Measurements from ENCODE around the gene MSI1.
"Not testable (repeated sequence)": the region's sequence is repeated elsewhere in the genome, so short reads cannot be mapped to it uniquely, and the experiment has no call there.

MSI1 gene

DNA sequence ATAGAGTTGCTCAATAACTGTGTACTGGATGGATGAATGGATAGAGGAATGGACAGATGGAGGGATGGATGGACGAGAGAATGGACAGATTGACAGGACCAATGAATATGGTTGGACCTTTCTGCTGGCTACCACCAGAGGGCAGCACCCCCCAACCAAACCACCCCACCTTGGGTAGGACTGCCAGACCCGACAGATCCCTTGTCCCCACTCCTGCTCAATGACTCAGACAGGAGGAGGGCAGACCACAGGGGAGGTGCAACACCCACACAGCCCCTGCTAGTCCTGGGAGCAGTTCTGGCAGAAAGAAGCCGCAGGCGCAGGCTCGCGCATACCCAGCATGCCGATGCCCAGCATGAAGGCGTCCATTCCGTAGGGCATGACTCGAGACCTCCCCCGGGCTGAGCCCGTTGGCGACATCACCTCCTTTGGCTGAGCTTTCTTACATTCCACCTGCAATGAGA, 12.4 kb downstream of the MSI1 start:
- DNase-seq (ENCODE audit: low spot score): peak; percentile 78

DNA sequence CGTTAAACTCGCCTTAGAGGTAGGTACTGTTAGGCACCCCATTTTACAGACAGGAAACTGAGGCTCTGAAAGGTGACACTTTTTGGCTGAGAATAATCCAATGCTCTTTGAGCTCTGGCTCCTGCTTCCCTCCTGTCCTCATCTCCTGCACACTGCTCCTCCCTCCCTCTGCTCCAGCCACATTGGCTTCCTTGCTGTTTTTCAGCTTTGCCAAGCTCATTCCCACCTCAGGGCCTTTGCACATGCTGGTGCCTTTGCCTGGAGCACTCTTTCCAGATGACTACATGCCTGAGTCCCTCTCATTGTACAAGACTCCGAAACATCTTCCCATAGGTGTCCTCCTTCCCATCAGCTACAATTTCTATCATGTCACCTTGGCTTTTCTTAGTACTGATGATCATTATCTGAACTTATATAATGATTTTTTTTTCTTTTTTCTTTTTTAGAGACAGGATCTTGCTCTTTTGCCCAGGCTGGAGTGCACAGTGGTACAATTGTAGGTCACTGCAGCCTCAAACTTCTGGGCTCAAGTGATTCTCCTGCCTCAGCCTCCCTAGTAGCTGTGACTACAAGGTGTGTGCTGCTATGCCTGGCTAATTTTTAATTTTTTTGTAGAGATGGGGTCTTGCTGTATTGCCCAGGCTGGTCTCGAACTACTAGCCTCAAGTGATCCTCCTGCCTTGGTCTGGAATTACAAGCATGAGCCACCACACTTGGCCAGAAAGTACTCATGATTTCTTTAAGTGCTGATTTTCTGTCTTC, 15.2 kb downstream of the MSI1 start:
- no peak for DNase-seq (ENCODE audit: low spot score)

DNA sequence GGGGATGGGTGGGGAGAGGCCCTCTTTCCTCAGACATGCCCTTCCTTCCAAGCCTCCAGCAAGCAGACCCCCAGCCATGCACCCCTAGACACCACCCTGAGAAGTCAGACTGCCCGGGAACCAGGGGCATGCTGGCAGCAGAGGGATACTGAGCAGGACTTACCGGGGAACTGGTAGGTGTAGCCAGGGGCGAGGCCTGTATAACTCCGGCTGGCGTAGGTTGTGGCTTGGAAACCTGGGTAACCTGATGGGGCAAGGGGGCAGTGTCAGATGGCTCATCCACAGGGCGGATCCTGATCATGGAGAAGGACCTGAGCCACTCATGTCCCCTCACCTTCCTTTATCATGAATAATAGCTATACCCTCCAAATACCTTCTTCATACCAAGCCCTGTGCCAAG, 15.8 kb downstream of the MSI1 start:
- no peak for DNase-seq (ENCODE audit: low spot score)

DNA sequence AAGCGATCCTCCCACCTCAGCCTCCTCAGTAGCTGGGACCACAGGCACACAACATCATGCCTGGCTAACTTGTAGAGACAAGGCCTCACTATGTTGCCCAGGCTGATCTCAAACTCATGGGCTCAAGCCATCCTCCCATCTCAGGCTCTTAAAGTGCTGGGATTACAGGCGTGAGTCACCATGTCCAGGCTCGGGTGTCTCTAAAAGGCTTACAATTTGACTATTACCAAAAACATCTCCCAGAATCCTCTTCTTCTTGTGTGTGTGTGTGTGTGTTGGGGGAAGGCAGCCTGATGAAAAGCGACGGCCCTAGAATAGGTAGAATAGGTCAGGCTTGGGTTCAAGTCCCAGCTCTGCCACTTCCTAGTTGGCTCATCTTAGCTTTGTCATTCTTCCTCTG, 16.8 kb downstream of the MSI1 start:
- no peak for DNase-seq (ENCODE audit: low spot score)

DNA sequence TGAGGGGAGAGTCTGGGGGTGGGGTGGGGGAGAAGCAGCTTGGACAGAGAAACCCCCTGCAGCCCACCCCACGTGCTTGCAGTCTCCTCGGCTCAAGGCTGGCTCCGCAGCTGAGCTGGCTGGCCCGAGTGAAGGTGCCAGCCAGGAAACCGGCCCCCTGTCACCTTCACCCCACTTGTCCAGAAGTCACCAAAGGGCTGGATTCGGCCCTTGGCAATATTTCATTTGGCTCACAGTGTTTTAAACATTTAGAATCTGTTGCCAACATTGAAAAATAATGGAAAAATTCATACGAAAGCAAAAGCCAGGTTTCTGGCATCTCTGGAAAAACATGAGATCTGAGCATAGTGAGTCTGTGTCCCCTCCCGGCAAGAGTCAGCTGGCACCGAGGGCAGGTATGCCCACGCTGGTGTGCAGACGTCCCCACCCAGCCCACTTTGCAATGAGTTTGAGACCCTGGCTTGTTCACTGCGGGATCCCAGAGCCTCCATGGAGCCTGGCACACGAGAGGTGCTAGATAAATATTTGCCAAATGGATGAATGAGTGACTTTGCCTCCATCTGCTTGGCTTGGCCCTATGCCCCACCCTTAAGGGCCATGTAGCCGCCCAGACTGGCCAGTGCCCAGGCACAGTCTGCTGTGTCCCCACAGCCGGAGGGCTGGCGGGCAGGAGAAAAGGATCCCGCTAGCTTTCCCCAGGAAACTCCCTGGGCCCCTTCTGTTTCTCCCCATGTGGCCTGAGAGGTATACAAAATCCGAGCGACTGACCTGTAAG, 18.2 kb downstream of the MSI1 start:
- no peak for DNase-seq (ENCODE audit: low spot score)

DNA sequence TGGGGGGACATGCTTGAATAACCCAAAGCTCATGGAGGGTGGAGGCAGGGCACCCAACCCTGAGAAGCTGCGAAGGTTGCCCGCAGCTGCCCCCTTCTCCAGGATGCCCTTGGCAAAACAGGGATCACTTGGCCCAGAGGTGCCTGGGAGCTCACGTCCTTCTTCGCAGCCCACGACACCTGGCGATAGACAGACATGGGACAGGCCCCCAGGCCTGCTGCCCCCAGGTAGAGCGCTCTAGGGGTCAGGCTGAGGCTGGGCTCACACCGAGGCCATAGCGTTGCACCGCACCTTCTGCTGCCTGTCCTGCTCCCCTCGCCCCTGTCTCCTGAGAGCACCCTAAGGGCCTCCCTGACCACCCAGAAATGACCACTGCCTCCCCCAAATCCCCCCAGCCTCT, 21.2 kb downstream of the MSI1 start:
- no peak for DNase-seq (ENCODE audit: low spot score)

DNA sequence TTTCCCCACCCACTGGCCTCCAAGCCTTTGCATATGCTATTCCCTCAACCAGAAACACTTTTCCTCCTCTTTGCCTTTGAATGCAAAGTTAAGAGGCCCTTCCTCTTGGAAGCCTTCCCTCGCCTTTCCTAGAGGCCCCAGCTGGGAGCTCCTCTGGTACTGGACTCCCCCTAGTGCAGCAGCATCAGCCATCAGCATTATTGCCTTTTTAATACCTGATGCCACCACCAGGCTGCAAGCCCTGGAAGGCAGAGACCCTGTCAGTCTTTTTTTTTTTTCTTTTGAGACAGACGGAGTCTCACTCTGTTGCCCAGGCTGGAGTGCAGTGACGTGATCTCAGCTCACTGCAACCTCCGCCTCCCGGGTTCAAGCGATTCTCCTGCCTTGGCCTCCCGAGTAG, 22.3 kb downstream of the MSI1 start:
- no peak for DNase-seq (ENCODE audit: low spot score)

DNA sequence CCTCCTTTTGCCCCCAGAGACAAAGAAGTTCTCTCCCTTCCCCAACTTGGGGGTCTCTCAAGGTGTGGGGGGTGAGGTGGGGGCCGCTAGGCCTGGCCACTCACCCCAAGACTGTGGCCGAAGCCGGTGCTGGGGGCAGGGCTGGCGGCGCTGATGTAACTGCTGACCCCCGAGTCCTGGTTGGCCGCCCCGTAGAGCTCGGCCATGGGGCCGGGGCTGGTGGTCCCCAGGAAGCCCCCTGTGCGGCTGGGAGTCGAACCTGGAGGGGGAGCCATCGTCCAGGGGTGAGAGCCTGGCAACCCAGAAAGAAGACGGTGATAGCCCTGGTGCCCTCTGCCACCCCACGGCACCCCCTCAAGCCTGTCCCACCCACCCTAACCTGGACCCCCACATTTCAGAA, 22.9 kb downstream of the MSI1 start:
- DNase-seq (ENCODE audit: low spot score): no peak

DNA sequence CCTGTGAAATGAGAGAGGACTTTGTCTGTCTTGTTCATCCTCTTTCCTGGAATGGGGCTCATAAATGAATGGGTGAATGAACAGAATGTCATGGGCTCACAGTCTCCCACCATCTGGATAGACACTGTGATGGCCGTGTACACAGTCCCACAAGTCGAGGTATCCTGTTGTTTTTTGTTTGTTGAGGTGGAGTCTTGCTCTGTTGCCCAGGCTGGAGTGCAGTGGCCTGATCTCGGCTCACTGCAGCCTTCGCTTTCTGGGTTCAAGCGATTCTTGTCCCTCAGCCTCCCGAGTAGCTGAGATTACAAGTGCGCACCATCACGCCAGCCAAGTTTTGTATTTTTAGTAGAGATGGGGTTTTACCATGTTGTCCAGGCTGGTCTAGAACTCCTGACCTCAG, 25.3 kb downstream of the MSI1 start:
- DNase-seq (ENCODE audit: low spot score): no peak

DNA sequence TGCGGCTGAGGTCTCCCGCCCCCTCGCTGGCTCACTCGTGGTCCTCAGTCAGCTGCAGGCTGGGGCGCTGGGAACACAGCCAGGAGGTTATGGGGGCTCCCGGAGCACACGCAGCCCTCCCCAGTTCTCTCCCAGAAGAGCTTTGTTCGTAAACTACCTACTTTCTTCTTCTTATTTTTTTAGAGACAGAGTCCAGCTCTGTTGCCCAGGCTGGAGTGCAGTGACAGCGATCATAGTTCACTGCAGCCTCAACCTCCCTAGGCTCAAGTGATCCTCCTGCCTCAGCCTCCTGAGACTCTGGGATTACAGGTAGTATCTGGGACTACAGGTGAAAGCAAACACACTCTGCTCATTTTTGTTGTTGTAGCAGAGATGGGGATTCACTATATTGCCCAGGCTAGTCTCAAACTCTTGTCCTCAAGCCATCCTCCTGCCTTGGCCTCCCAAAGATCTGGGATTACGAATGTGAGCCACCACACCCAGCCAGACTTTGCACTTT, 25.9 kb downstream of the MSI1 start:
- DNase-seq (ENCODE audit: low spot score): no peak

DNA sequence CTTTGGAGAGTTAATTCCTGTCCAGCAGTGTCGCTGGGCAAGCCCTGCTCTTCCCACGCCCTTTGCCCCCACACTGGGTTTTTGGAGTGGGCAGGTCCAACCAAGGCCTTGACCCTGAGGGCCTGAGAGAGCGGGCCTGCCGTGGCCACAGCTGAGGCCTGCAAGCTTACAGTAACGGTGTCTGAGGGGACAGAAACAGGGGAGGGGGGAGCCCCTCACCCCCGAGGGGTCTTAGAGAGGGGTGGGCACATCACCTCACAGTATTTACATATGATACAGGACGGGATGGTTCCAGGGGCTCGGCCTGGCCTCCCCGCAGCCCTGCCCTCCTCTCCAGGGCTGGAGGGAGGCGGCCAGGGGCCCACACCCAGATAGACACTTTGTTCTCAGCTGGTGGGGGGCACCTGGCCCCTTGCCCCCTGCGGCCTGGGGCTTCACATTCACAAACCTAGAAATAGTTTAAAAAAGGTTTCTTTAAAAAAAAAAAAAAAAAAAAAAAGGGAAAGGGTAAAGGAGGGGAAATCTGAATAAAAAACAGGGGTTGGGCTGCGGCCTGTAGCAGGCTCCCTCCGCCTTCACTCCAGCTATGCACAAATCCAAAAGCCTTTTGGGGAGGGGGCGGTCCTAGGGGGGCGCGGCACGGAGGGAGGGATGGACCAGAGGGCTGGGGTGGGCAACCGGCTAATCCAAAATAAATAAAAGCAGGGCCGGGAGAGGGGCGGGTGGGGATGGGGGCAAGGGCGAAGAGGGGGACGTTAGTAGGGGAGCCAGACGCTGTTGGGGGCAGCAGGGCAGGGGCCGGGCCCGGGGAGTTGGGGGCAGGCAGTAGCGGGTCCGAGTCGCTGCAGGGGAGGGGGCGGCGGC, 26.6 kb downstream of the MSI1 start:
- DNase-seq (ENCODE audit: low spot score): no peak

DNA sequence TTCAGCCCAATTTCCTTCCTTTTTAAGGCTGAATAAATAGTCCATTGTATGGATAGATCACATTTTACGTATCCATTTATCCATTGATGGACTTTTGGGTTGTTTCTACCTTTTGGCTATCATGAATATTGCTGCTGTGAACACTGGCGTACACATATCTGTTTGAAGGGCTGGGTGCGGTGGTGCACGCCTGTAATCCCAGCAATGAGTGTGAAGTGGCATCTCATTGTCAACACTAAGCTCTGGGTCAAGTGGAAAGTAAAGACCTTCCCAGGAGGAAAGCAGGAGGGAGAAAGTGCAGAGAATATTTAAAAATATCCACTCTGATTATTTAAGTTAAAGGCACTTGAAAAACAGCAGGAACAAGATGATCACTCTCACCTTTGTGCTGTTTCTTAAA, 29.7 kb downstream of the MSI1 start:
- no peak for DNase-seq (ENCODE audit: low spot score)

DNA sequence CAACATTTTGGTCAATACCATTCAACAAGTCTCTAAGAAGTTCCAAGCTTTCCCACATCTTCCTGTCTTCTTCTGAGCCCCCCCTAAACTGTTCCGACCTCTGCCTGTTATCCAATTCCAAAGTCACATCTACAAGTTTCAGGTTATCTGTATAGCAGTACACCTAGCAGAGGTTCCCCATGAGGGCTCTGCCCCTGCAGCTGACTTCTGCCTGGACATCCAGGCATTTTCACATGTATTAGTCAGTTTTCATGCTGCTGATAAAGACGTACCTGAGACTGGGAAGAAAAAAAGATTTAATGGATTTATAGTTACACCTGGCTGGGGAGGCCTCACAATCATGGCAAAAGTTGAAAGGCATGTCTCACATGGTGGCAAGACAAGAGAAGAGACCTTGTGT, 31.2 kb downstream of the MSI1 start:
- DNase-seq (ENCODE audit: low spot score): no peak

DNA sequence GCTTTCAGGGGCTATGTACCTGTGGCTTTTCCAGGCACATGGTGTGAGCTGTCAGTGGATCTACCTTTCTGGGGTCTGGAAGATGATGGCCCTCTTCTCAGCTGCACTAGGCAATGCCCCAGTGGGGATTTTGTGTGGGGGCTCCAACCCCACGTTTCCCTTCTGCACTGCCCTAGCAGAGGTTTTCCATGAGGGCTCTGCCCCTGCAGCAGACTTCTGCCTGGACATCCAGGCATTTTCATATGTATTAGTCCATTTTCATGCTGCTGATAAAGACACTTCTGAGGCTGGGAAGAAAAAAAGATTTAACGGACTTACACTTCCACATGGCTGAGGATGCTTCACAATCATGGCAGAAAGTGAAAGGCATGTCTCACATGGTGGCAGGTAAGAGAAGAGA, 32.6 kb downstream of the MSI1 start:
- DNase-seq (ENCODE audit: low spot score): not testable (repeated sequence)

DNA sequence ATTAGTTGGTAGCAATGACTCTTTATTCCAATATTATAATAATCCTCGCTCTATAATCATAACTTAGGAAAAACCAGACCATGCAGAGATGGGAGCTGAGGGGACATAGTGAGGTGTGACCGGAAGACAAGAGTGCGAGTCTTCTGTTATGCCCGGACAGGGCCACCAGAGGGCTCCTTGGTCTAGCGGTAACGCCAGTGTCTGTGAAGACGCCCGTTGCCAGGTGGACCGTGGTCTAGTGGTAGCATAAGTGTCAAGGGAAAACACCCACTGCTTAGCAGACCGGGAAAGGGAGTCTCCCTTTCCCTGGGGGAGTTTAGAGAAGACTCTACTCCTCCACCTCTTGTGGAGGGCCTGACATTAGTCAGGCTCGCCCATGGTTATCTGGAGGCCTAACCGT, 33.5 kb downstream of the MSI1 start:
- DNase-seq (ENCODE audit: low spot score): not testable (repeated sequence)

DNA sequence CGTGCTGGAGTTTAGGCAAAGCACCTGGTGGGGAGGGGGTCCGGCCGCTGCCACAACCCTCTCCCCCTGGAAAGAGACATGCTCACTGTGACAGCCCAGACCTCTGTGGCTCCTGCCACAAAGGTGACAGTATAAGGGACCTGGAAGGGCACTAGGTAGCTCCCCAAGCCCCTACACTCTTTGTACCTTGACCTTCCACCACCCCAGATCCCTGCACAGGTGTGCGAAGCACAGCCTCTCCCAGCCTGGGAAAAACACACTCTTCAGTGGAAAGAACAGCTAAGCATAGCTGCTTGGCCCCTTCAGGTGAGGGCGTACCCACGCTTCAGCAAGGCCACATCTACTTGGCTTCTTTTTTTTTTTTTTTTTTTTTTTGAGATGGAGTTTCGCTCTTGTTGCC, 36.4 kb downstream of the MSI1 start:
- DNase-seq (ENCODE audit: low spot score): no peak

DNA sequence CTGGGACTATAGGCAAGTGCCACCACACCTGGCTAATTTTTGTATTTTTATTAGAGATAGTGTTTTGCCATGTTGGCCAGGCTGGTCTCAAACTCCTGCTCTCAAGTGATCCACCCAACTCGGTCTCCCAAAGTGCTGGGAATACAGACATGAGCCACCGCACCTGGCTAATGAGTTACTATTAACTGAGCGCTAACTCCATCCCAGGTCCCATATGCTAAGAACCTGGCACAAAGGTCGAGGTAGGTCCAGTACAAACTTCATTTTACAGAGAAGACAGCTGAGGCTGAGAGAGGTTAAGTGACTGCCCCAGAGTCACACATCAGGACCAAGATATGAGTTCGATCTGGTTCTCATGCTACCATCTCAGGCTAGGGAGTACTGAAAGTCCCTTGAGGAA, 36.9 kb downstream of the MSI1 start:
- DNase-seq (ENCODE audit: low spot score): no peak

DNA sequence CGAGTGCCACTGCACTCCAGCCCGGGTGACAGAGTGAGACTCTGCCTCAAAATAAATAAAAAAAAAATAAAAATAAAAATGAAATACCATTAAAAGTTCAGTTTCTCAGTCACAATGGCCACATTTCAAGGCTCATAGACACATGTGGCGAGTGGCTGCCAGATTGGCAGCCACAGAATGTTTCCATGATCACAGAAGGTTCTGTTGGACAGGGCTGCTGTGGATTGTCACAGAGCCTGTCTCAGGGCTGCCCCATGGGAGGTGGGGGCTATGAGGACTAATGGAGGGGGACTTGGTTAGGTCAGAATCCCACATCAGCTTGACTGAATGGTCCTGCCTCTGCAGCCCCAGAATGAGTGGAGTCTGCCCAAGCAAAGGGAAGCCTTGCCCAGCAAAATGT, 37.6 kb downstream of the MSI1 start:
- no peak for DNase-seq (ENCODE audit: low spot score)

DNA sequence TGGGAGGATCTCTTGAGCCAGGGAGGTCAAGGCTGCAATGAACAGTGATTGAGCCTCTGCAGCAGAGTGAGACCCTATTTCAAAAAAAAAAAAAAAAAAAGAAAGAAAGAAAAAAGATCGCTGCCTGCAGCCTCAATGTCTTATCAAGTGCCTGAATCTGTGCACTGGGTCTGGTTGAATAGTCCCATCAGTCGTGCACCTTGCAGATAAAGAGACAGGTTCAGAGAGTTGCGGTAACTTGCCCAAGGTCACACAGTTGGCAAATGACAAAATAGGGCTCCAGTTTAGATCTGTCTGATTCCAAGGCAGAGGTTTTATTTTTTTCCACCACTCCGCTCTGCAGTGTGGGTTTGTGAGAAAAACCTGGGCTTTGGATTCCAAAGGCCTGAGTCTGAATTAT, 40.7 kb downstream of the MSI1 start:
- no peak for DNase-seq (ENCODE audit: low spot score)

DNA sequence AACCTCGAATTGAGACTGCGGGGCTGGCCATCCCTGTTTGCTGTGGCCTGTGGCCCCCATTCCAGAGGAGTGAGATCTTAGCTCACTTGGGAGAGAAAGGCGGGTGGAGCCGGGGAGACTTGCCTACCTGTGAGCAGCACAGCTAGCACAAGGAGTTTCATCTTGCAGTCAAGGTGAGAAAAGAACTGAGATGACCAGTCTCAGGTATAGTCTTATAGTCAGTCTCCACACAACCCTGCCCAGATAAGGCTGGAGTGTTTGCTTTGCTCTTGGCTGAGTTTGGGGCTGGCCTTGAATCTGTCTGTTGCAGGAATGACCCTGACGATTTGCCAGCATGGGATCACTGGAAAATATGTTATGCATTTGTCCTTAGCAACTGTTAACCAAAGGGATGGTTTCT, 41.4 kb downstream of the MSI1 start, which contains the start of gene PLA2G1B:
PLA2G1B (minus strand) TSS at position 187 of the 400 bp plus-strand sequence; CDS start at position 161, 26 bp downstream.
- DNase-seq (ENCODE audit: low spot score): no peak

DNA sequence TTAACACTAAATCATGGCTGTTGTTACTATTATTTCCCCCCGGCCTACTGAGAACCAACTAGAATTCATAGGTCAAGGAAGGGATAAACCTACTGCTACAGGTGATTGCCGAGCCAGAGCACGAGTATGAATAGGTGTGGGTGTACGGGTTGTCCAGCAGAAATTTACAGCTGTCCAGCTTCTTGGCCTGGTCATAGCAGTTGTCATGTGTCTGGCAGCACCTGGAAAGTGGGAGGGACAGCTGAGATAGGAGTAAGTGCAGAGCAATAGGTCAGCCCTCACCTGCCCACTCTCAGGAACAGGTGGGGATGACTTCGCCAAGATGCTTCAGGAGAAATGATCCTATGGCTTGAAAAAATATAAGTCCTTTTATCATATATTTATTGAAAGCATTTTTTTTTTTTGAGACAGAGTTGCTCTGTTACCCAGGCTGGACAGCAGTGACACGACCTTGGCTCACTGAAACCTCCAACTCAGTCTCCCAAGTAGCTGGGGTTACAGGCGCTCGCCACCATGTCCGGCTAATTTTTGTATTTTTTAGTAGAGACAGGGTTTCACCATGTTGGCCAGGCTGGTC, 44.0 kb downstream of the MSI1 start:
- no peak for DNase-seq (ENCODE audit: low spot score)

DNA sequence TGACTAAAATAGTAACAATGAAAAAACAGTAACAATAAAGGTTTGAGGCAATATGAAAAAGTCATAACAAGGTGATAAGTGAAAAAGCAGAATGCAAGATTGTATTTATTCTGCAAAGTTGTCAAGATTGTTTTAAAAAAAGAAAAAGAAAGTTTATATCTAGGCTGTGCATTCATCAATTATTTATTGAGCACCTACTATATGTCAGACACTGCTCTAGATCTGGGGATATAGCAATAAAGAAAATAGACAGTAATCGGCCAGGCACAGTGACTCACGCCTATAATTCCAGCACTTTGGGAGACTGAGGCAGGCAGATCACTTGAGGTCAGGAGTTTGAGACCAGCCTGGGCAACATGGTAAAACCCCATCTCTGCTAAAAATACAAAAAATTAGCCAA, 45.2 kb downstream of the MSI1 start:
- DNase-seq (ENCODE audit: low spot score): no peak

All from kidney capillary endothelial cell (primary cell).